Heart left ventricle (tissue), 16 donors: ENCODE measurements around the gene PCDHGB1. TPM values are rescaled to one million over a fixed set of nuclear protein-coding genes. Genes with fewer than 3 reads are reported as not detected.
A peak's percentile ranks its signal among the peaks of the same experiment; 100 is the strongest.
"Not testable (repeated sequence)": the region's sequence is repeated elsewhere in the genome, so short reads cannot be mapped to it uniquely, and the experiment has no call there.

Experiments used
- ATAC-seq, 4 donors: fragments of 200-7000 bp; cut with Tn5 transposase; one replicate each; pipeline ENCODE4 v1.9.1; 2020 to 2022; ENCODE audit warnings: moderate library complexity in 4 of 4, mild to moderate bottlenecking in 3 of 4, moderate number of reproducible peaks in 1 of 4
- DNase-seq, 5 donors: peaks; one replicate each; pipeline ENCODE4 v3.0.0-alpha.2; 2020
- H3K27ac ChIP-seq, 12 donors: fragments of 200-600 bp; sonication (generic) in 4 of 12; one replicate each; pipeline versions ENCODE4 v1.5.0 to v1.8.0; 2016 to 2022; ENCODE audit warnings: mild to moderate bottlenecking in 2 of 12
- H3K27me3 ChIP-seq, 9 donors: fragments of 200-600 bp; sonication (generic) in 2 of 9; one replicate each; pipeline versions ENCODE4 v1.5.1 to v1.8.0; 2016 to 2022; ENCODE audit warnings: mild to moderate bottlenecking in 3 of 9
- H3K36me3 ChIP-seq, 9 donors: fragments of 200-600 bp; sonication (generic) in 2 of 9; one replicate each; pipeline versions ENCODE4 v1.5.0 to v1.8.0; 2018 to 2022; ENCODE audit warnings: mild to moderate bottlenecking in 2 of 9
- H3K4me1 ChIP-seq, 12 donors: fragments of 200-600 bp; sonication (generic) in 4 of 12; one replicate each; pipeline versions ENCODE4 v1.5.0 to v1.8.0; 2016 to 2022; ENCODE audit warnings: mild to moderate bottlenecking in 3 of 12
- H3K4me3 ChIP-seq, 12 donors: fragments of 200-600 bp; sonication (generic) in 4 of 12; one replicate each; pipeline versions ENCODE4 v1.5.0 to v1.8.0; 2017 to 2022; ENCODE audit warnings: mild to moderate bottlenecking in 9 of 12, moderate library complexity in 4 of 12
- H3K9me3 ChIP-seq, 12 donors: fragments of 200-600 bp; sonication (generic) in 4 of 12; one replicate each; pipeline versions ENCODE4 v1.5.0 to v1.8.0; 2016 to 2022; ENCODE audit warnings: mild to moderate bottlenecking in 1 of 12
- POLR2A ChIP-seq, 2 donors: fragments of 450-650 bp; IDR thresholded peaks; one replicate each; pipeline ENCODE4 v1.6.1; 2017; ENCODE audit warnings: antibody characterized with exemption in 2 of 2, mild to moderate bottlenecking in 2 of 2, moderate library complexity in 2 of 2
- WGBS, 4 donors: extraction: QIAGEN DNeasy Blood & Tissue Kit in 2 of 4; methylation state at CpG; one replicate each; pipeline versions ENCODE4 v1.1.5 to v1.1.7; 2013 to 2018; 5-methylcytosine and 5-hydroxymethylcytosine counted together
- intact Hi-C, 10 donors: fragments of 100-400 bp; cut with DNase I; formaldehyde crosslinking; loops; one replicate each; pipeline versions ENCODE4 v1.11.1 to v1.14.2; 2022
- polyA plus RNA-seq, 2 donors: library from polyadenylated mRNA; stranded (reverse); fragments of 200-250 nt; gene quantifications; one replicate each; pipeline ENCODE4 v1.2.3, GENCODE V29; 2013
- total RNA-seq, 9 donors: library from RNA; depleted of rRNA in 2 of 9; stranded (reverse); fragments of >200 nt in 2 of 9; fragmentation: NEBNext Ultra II Directional in 3 of 9; extraction: Animal tissue kit (Norgen Biotek cat#: 25700) in 3 of 9; gene quantifications; one replicate each; pipeline versions ENCODE4 v1.1.0 to v1.2.4, GENCODE V29; 2016 to 2023
- TF ChIP-seq, protein P1 (sequence below), 12 donors: fragments of 200-600 bp; sonication (generic) in 4 of 12; IDR thresholded peaks; one replicate each; pipeline versions ENCODE4 v1.5.0 to v1.8.0; 2018 to 2022; ENCODE audit warnings: antibody characterized with exemption in 12 of 12, mild to moderate bottlenecking in 5 of 12
- donor health status: ischemic (EF 13 %, LVEDD 7.1; RV severe dilation, severe dysfunction).
- donor health status: healthy with polysubstance abuse.
- donor health status: DM: no; HTN: yes; CAD: no.
- donor health status: DM: no; HTN: no; CAD: no.
- donor health status: ischemic (EF 25% LVEDD 6.9; RV normal size, moderate dysfunction).
- donor health status: ischemic (EF 25% LVEDD 5.7; RV mildly dilated, moderate dysfunction).
- donor health status: healthy.
- donor health status: DM: yes; HTN: yes; CAD: no.
- donor health status: ischemic (EF 35%, LVEDD 5.7; RV mildly dilated, moderate dysfunction).
- donor health status: nonischemic (EF 11% LVEDD 7.7; RV severe dilation, severe dysfunction).
- donor health status: DM: yes; HTN: yes; CAD: no.
- donor health status: PGD.
- donor health status: ischemic (EF 29% LVEDD 5.4; RV normal size, mild dysfunction).
- donor health status: nonischemic (EF 23%, LVEDD 6.1; RV moderate dilation, normal function).

PCDHGB1 gene
- total and polyA plus RNA-seq, 11 donors, result 0.85 to 11.9 (median 8.6) TPM

DNA sequence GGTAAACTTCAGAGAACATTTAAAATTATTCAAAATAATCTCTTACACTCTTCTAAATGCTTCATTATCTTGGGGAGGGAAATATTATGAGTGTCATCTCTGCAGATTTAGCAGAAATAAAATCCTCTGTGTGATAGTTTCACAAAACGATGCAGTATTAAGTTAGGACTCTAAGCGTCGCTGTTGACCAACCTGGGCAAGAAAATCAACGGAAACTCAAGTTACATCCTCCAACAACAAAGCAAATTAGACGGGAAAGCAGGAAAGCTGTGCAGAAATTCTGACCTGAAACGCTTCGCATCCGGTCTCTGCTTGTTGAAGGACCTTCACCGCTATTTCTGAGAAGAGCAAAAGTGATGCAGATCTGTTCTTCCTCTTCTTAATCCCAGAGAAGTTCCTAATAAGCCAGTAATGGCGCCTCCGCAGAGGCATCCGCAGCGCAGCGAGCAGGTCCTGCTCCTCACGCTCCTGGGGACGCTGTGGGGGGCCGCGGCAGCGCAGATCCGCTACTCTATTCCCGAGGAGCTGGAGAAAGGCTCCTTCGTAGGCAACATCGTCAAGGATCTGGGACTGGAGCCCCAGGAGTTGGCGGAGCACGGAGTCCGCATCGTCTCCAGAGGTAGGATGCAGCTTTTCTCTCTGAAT, 23.9 kb downstream of the PCDHGB1 start, which contains the start of gene PCDHGA6:
TSS of gene PCDHGA6 (plus strand) at position 219 of the 645 bp plus-strand sequence. CDS start at position 412, 193 bp downstream.
- Histone ChIP-seq H3K9me3 (peaks cover 0 to 99% (median 64%) of the 10 kb centered on the region in 12 donors), H3K27ac (no peak within 1 kb of the TSS), H3K36me3 (peaks cover 0 to 36% (median 0%) of the 10 kb centered on the region in 9 donors), H3K4me1 (peaks cover 0 to 31% (median 2%) of the 10 kb centered on the region in 12 donors), H3K27me3 (peaks cover 0 to 31% (median 0%) of the 10 kb centered on the region in 9 donors), H3K4me3 (peak within 1 kb of the TSS in 10 of 12 donors; percentile 9 to 42 (median 31))
- WGBS, 4 donors, result 25 to 41% (median 30%) methylated on average over 25 to 27 of the region's 27 CpGs
- no peak for TF ChIP-seq POLR2A (IDR thresholded peaks at IDR 0.05)
- TF ChIP-seq, protein P1, sequence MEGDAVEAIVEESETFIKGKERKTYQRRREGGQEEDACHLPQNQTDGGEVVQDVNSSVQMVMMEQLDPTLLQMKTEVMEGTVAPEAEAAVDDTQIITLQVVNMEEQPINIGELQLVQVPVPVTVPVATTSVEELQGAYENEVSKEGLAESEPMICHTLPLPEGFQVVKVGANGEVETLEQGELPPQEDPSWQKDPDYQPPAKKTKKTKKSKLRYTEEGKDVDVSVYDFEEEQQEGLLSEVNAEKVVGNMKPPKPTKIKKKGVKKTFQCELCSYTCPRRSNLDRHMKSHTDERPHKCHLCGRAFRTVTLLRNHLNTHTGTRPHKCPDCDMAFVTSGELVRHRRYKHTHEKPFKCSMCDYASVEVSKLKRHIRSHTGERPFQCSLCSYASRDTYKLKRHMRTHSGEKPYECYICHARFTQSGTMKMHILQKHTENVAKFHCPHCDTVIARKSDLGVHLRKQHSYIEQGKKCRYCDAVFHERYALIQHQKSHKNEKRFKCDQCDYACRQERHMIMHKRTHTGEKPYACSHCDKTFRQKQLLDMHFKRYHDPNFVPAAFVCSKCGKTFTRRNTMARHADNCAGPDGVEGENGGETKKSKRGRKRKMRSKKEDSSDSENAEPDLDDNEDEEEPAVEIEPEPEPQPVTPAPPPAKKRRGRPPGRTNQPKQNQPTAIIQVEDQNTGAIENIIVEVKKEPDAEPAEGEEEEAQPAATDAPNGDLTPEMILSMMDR (IDR thresholded peaks at IDR 0.05), result peak in 11 of 12 donors; percentile 19 to 50 (median 41)
- DNase-seq (no peak), ATAC-seq (no peak)
- intact Hi-C loops, result no loop called here

DNA sequence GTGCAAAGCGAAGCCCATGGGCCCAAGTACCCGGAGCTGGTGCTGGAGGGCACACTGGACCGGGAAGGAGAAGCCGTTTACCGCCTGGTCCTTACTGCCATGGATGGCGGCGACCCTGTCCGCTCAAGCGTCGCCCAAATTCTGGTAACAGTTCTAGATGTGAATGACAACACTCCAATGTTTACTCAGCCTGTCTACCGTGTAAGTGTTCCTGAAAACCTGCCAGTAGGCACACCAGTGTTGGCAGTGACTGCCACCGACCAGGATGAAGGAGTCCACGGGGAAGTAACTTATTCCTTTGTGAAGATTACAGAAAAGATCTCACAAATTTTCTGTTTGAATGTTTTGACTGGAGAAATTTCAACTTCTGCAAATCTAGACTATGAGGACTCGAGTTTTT, 24.7 kb downstream of the PCDHGB1 start:
- Histone ChIP-seq H3K27me3 (peaks cover 0 to 29% (median 0%) of the 10 kb centered on the region in 9 donors), H3K4me1 (peaks cover 0 to 29% (median 0%) of the 10 kb centered on the region in 12 donors), H3K4me3 (no peak overlapping the region), H3K9me3 (peaks cover 0 to 99% (median 64%) of the 10 kb centered on the region in 12 donors), H3K27ac (no peak overlapping the region), H3K36me3 (peaks cover 0 to 36% (median 0%) of the 10 kb centered on the region in 9 donors)
- DNase-seq, result peak in 1 of 5 donors; percentile 55
- peak in 2 of 4 donors; percentile 65 to 68 for ATAC-seq
- intact Hi-C loops, result no loop called here
- 51 to 63% (median 56%) methylated on average over 14 of the region's 14 CpGs for WGBS, 4 donors
- TF ChIP-seq POLR2A (IDR thresholded peaks at IDR 0.05), result no peak
- TF ChIP-seq, protein P1 (IDR thresholded peaks at IDR 0.05), result no peak

DNA sequence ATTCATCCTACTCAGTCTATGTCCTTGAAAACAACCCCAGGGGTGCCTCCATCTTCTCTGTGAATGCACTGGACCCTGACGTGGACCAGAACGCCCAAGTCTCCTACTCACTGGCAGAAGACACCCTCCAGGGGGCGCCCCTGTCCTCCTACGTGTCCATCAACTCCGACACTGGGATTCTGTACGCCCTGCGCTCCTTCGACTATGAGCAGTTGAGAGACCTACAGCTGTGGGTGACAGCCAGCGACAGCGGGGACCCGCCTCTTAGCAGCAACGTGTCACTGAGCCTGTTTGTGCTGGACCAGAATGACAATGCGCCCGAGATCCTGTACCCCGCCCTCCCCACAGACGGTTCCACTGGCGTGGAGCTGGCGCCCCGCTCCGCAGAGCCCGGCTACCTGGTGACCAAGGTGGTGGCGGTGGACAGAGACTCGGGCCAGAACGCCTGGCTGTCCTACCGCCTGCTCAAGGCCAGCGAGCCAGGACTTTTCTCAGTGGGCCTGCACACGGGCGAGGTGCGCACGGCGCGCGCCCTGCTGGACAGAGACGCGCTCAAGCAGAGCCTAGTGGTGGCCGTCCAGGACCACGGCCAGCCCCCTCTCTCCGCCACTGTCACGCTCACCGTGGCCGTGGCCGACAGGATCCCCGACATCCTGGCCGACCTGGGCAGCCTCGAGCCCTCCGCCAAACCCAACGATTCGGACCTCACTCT, 25.7 kb downstream of the PCDHGB1 start:
- peaks cover 0 to 99% (median 64%) of the 10 kb centered on the region in 12 donors for H3K9me3 ChIP-seq
- DNase-seq, ATAC-seq, H3K27ac ChIP-seq, H3K4me3 ChIP-seq, intact Hi-C loops: not testable (repeated sequence)
- peaks cover 0 to 36% (median 0%) of the 10 kb centered on the region in 9 donors for H3K36me3 ChIP-seq
- H3K4me1 ChIP-seq, result peaks cover 0 to 23% (median 0%) of the 10 kb centered on the region in 12 donors
- TF ChIP-seq, protein P1 (IDR thresholded peaks at IDR 0.05), result peak in 1 of 12 donors; percentile 9
- WGBS, 4 donors, result 56 to 92% (median 61%) methylated on average over 12 to 43 of the region's 48 CpGs
- peaks cover 0 to 23% (median 0%) of the 10 kb centered on the region in 9 donors for H3K27me3 ChIP-seq
